ENCODE data around the gene STAC2.

STAC2 gene

GRCh38 chr17:39231591-39232551, 6.1 kb upstream of the STAC2 start:
- peak; percentile 31 for DNase-seq (ENCODE audit: low read depth)

- no peak for DNase-seq (ENCODE audit: low read depth)
These were observed 5.4 kb upstream of the STAC2 start for GRCh38 chr17:39231091-39231561.

DNA sequence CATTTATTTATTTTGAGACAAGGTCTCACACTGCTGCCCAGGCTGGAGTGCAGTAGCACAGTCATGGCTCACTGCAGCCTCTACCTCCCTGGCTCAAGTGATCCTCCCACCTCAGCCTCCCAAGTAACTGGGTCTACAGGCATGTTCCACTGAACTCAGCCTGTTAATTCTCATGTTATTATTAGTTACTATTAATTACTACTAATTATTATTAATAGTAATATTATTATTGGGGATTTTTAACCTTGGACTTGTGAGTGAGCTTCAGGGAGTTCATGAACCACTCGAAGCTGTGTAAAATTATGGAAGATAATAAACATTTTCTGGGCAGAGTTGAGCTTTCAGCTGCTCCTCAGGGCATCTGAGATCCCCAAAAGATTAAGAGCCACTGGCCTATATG, 4.6 kb upstream of the STAC2 start:
- no peak for DNase-seq (ENCODE audit: low read depth)

- peak; percentile 71 for DNase-seq (ENCODE audit: low read depth)
These were observed 3.6 kb upstream of the STAC2 start for GRCh38 chr17:39229274-39229913.

- DNase-seq (ENCODE audit: low read depth) = no peak
These were observed 1.7 kb upstream of the STAC2 start for GRCh38 chr17:39227364-39227919.

GRCh38 chr17:39225959-39226683, 376 bp upstream of the STAC2 start:
- peak; percentile 44 for DNase-seq (ENCODE audit: low read depth)

DNA sequence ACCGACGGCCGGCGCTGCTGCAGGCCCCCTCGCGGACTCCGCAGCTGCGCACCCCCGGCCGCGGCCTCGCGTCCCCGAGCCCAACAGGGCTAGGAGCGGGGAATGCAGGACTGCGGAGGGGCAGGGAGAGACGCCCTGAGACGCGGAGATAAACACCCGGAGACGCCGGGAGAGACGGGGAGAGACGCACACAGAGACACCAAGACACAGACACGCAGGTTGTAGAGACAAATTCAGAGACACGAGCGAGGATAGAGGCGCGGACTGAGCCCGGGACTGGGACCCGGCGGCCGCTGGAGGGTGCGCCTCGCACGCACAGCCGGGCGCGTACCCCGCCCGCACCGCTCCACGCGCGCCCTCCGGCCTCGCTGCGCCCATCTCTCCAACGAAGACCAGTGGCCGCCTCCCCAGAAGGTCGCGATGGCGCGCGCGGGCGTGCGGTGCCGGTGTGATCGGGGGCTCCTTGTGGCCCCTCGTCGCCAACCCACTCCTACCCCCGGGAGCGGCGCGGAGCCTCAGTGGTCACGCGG, 902 bp downstream of the STAC2 start:
- DNase-seq (ENCODE audit: low read depth) = no peak

- DNase-seq (ENCODE audit: low read depth) = no peak
These were observed 1.6 kb downstream of the STAC2 start for GRCh38 chr17:39223907-39224777.

DNA sequence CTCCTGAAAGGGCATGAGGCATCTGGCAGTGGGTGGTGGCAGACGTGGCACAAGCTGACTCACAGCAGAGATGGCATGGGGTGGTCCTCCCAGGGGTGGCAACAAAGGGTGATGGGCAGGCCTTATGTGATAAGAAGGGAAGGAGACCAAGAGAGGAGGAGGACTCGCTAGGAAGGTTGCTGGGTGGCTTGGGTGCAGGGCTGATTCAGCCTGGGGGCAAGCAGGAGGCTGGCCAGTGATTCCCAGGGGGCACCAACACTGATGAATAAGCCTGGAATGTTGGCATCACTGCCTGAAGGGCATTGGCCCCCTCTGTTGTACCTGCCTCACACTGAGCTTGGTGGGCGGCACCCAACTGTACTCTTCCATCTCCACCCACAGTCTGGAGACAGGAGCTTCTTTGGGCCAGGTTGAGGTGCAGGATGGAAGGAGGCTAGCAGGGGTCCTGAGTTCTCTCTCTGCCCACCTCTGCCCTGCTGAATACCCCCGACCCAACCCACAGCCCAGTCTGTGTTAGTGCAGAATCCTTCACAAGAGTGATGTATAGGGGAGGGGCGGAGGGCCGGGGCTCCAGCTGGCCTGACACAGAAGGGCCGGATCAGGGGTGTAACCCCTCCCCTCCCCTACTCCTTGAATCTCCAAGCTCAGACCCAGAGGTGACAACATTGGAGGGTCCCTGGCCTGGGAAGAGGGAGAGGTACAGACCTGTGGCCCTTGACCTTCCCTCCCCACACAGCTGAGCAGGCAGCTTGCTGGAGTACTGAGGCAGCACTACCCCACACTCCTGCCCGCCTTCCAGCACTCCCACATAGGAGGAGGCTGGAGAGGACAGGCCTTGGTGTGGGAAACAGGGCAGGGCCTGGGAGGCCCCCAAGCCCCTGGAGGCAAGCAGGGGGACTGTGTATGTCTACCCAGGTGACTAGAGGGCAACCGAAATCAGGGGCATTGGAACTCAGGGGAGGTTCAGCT, 2.6 kb downstream of the STAC2 start:
- DNase-seq (ENCODE audit: low read depth) = no peak

GRCh38 chr17:39222151-39222550, 3.6 kb downstream of the STAC2 start:
- DNase-seq (ENCODE audit: low read depth) = no peak

DNA sequence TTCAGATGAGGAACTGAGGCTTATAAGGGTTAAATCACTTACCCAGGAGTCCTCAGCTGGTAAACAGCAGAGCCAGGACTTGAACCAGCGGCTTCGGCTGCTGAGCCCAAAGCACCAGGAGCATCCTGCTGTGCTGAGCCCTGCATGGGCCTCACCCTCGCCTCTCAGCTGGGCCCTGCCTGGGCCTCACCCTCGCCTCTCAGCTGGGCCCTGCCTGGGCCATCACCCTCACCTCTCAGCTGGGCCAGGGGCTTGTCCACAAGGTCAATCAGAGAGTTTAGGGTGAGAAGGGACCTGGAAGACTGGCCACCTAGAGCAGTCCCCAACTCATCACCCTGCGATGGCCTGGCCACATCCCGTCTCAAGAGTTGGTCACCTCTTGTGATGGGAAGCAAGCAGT, 4.2 kb downstream of the STAC2 start:
- DNase-seq (ENCODE audit: low read depth) = no peak

DNA sequence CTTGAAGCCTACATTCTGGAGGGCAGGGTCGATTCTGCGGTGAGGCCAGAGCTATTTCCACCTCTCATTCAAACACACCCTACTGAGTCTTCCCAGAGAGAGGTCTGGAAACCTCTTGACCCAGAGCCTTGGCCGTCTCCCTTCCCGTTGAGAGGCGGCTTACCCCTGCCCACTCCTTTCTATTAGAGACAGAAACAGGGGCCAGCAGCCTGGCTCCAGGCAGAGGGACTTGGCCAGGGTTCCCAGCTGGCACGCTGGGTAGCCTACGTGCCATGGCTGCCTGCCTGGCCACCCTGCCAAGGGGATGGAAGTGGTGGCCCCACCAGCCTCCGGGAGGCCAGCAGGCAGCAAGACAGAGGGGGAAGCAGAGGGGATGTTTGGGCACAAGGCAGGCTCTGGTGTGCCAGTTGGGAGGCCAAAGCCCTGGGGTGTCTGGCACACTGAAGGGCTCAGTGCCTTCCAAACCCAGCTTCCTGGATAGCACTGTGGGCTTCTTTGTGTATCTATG, 6.0 kb downstream of the STAC2 start:
- no peak for DNase-seq (ENCODE audit: low read depth)

GRCh38 chr17:39218906-39219305, 6.8 kb downstream of the STAC2 start:
- no peak for DNase-seq (ENCODE audit: low read depth)

DNA sequence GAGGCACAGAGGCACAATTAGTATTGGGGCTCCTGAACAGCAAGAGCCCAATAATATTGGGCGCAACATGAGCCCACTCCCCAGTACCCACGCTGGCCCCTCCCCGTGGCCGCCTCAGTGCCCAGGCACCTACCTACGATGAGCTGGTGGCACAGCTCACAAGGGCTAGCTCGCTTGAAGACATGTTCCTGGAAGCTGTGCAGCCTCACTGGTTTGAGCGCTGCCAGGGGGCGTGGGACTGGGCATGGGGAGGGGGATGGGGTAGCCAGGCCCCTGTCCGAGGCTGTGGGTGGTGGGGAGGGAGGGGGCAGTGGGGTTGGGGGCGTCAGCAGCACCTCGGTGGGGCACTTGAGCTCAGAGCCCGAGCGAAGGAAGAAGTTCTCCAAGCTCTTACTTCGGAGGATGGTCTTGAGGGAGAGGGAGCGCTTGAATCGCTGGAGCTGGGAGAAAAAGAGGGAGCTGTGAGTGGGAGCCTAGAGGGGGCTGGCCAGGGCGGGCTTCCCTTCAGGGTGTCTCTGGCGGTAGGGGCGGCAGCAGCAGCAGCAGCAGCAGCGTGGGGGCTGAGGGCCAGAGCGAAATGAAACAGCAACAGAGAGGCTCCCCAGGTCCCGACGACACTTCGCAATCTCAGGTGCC, 7.9 kb downstream of the STAC2 start:
- DNase-seq (ENCODE audit: low read depth) = no peak

GRCh38 chr17:39213852-39214251, 11.9 kb downstream of the STAC2 start:
- DNase-seq (ENCODE audit: low read depth) = peak; percentile 44

- DNase-seq (ENCODE audit: low read depth) = no peak
These were observed 12.8 kb downstream of the STAC2 start for GRCh38 chr17:39212841-39213480.

- no peak for DNase-seq (ENCODE audit: low read depth)
These were observed 13.4 kb downstream of the STAC2 start for GRCh38 chr17:39212195-39212810.

DNA sequence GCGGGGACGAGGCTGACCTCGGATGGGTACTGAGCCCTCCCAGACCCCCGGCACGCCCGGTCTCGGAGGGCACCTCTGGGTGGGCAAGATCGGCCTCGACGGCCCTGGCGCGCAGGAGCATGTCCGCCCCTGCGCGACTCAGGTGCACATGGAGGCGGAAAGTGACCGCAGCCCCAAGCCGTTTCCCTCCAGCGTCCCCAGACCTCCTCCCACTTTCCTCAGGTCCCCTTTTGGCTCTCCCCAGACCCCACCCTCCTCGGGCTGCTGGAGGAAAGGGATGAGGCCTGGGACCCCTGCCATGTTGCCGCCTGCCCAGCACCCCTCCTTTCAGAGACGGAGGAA, 15.7 kb downstream of the STAC2 start:
- DNase-seq (ENCODE audit: low read depth) = no peak
